Vagina (tissue), 2 donors: ENCODE measurements around the gene PSENEN.

Experiments used
- CTCF ChIP-seq, 3 experiments: fragments of 450-650 bp in 2 of 3; fragments of 200-600 bp in 1 of 3; sonication (generic) in 1 of 3; IDR thresholded peaks; one replicate each; pipeline ENCODE4 v1.5.1; 2017 to 2019; ENCODE audit warnings: antibody characterized with exemption in 3 of 3, mild to moderate bottlenecking in 2 of 3, moderate library complexity in 2 of 3
- POLR2AphosphoS5 ChIP-seq, 2 donors: sonication (generic); formaldehyde crosslinking; IDR thresholded peaks; one replicate each; pipeline ENCODE4 v1.9.0; 2017; ENCODE audit warnings: antibody characterized with exemption in 2 of 2, mild to moderate bottlenecking in 2 of 2, low read depth in 1 of 2; ENCODE audit not compliant: insufficient read depth in 1 of 2

GRCh38 chr19:35731353-35731752, 14.1 kb upstream of the PSENEN start:
- no peak for TF ChIP-seq POLR2AphosphoS5 (IDR thresholded peaks at IDR 0.05; ENCODE audit: insufficient read depth in 1 of 2, low read depth in 1 of 2)
- no peak for TF ChIP-seq CTCF (IDR thresholded peaks at IDR 0.05)
